Measurements from ENCODE around the gene MAML2.
"Not testable (repeated sequence)": the region's sequence is repeated elsewhere in the genome, so short reads cannot be mapped to it uniquely, and the experiment has no call there.

MAML2 gene

GRCh38 chr11:96288915-96289314 lies 54.1 kb downstream of the MAML2 start:
- DNase-seq, result no peak

DNA sequence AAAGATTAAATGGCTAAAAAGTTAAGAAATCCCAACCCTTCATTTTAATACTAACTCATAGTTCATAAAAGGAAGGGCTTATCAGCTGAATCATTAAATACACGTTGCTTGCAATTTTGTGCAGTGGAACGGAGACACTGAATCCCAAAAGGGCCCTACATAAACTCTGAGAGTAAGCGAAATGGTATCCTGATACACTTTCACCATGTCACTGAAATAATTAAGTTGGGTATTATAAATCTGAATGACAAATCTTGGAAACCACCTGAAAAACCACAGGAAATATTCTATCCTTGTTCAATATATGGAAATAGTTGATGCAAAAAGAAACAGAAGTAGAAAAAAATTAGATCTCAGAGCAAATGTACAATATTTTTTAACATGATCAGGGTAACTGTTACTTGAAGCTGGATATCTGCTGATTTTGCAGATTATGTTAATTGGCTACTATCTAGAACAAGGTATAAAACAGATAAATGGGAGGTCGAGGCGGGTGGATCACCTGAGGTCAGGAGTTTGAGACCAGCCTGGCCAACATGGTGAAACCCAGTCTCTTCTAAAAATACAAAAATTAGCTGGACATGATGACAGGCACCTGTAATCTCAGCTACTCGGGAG lies 55.1 kb downstream of the MAML2 start:
- DNase-seq, result no peak

DNA sequence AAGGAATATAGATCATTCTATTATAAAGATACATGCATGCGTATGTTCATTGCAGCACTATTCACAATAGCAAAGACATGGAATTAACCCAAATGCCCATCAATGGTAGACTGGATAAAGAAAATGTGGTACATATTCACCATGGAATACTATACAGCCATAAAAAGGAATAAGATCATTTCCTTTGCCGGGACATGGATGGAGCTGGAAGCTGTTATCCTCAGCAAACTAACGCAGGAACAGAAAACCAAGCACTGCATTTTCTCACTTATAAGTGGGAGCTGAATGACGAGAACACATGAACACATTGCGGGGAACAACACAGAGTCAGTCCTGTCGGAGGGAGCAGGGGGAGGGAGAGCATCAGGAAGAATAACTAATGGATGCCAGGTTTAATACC lies 57.0 kb downstream of the MAML2 start:
- not testable (repeated sequence) for DNase-seq

- DNase-seq, result no peak
Measured at GRCh38 chr11:96284917-96285316, 58.1 kb downstream of the MAML2 start.

DNA sequence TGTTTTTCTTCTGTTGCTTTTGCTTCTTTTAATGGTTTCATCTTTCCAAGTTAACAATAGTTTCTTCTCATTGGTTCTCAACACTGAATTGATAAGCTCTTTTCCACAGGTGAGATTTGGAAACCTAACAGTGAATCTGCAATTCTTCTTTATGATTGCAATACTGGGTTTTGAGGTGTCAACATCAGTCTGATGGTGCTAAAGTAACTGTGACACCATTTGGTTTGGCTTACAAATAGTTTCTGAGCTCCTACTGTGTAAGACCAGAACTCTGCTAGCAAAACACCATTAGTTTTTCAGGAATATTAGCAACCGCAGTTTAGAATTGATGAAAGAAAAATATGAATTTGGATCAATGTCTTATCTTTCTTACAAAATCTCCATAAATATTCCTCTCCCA lies 58.6 kb downstream of the MAML2 start:
- DNase-seq, result no peak

- no peak for DNase-seq
Measured at GRCh38 chr11:96282625-96283220, 60.3 kb downstream of the MAML2 start.

DNA sequence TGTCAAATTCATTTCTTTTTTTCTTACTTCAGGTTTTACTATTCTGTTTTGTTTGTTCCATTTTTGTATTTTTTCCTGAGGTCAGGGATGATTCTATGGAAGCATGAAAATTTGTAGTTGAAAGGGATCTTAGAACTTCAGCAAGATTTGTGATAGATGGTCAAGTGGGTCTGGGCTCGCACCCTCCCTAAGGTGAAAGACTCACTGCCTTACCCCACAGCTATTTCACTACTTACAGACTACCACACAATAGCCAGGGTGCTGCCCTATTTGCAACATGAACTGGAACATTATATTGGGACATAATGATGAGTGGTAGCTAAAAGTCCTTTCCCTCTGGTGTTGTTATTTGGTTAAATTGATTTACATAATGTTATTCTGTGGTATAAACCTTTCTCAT lies 62.6 kb downstream of the MAML2 start:
- no peak for DNase-seq

GRCh38 chr11:96279896-96280290 lies 63.1 kb downstream of the MAML2 start:
- no peak for DNase-seq

DNA sequence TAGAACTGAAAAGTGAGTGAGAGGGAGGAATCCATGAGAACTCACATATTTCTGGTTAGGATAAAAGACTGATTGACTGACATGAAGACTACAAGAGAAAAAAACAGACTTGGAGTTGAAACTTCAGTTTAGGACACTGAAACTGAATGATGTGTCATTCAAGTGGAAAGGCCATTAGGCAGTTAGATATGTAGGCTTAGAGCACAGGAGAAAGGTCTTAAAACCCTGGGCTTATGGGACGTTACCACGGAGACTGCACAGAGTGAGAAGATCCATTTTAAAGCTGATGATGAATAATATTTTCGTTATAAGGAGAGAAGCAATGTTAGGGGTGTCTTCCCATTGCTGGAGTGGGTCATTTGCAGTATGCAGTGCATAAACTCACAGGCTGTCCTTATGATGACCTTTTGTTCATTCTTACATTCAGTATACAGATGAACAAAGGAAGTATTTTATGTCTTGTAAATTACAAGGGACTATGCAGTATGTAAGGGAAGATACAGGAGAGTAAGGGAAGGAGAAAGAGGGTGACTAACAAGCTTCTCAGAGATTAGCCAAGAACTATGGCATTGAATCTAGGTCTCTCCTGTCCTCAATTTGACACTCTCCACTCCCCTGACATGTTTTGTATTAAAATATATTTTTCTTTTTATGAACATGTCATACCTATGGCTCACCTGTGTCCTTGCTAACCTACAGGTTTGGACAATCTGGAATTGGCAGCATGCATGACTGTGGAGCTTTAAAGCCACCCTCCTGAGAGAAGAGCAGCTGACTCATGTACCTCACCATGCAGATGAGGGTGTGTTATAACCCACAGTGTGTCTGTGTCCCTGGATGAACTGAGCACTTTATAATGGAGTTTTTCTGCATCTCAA lies 63.7 kb downstream of the MAML2 start:
- no peak for DNase-seq

DNA sequence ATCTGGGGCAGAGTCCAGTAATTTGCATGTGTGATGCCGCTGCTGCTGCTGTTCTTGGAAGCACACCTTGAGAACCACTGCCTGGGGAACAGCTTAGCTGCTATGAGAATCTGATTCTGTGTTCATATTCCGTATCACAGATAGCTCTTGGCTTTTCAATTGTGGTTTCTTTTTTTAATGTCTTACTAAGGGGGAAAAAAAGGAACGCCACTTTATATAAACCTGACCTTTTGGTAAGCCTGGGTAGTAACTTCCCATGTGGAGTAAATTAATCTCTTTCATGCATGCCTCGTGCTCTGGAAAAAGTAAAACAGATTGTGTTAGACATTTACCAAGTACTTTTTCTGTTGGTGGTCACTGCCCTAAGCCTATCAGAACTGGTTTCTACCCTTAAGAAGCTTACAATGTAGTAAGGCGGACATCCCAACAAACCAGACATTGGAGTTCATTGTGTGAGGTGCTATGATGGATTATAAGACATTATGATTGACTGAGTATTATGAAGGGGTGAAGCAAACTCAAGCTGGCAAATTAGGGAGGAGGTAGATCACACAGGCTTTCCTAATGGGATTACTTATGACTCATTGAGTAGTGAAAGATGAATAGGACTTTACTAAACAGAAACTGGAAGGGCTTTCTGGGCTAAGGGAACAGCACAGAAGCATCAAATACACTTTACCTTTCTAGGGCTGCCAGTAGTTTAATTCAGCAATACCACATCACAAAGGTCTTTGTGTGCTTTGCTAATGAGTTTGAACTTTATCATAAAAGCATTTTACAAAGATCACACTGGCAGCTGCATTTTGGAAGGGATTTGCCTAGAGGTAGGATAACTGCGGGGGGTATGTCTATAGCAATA lies 64.7 kb downstream of the MAML2 start:
- DNase-seq, result peak; percentile 60

- no peak for DNase-seq
Measured at GRCh38 chr11:96277696-96278038, 65.3 kb downstream of the MAML2 start.

DNA sequence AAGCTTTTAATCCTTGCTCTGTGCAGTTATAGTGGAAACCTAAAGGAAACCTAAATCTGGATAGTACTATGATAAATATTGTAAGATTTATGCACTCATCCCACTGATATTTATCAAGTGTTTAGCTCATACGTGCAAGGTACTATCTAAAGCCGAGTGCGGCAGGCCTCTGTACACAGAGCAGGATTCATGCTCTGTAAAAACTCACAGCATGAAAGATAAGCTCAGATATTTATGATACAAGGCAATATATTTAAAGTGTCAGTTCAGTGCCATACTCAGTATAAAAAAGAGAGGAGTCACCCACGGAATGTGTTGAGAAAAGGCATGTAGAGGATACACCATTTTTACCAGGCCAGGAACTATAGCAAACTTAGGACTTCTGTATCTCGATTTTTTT lies 66.2 kb downstream of the MAML2 start:
- no peak for DNase-seq

DNA sequence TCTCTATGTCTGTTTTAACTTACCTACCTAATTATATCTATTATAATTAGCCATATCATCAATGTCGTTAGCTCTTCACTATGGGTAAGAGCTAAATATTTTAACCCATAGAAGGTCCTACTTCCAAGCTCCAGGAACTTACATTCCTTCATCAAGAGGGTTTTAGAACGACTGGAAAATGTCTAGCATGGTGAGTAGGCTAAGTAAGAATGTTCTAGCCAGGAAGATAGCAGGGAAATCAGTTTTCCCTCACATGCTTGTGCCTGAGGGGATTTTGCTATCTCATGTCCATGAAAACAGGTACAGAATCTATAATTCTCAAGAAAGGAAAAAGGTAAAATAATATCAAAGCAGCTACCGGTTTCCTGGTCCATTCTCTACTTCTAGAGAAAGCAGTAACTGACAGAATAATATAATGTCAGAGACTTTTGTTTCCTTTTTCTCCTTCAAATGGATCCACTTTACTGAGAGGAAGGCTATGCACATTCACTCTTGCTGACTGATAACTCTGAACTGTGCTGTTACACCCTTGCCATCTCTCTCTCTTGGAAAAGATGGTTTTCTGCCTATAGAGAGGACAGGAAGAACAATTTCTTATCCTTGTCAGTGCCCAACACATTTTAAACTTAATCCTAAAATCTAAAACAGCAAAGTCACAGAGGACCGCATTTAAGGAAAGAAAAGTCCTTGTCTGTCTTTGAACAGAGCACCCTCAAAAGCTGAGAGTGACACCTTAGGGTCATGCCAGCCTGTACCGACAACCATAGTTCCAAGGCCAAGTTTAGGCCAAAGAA lies 67.0 kb downstream of the MAML2 start:
- DNase-seq, result no peak

DNA sequence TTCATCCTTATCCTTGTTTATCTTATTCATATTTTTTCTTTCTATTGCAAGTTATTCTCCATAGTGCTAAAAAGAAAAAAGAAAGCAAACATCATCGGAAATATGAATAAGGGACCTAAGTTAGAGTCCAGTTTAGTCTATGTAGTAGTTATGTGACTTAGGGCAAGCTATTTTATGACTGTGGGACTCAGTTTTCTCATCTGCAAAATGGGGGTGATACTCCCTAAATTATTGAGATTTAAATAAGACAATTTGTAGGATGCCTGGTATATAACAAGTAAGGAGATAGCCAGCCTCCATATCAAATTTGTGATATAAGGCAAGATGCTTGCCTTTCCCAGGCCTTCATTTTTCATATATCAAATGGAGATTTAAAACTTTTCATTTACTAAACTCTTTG lies 69.5 kb downstream of the MAML2 start:
- DNase-seq, result no peak

- peak; percentile 42 for DNase-seq
Measured at GRCh38 chr11:96272529-96273222, 70.3 kb downstream of the MAML2 start.

DNA sequence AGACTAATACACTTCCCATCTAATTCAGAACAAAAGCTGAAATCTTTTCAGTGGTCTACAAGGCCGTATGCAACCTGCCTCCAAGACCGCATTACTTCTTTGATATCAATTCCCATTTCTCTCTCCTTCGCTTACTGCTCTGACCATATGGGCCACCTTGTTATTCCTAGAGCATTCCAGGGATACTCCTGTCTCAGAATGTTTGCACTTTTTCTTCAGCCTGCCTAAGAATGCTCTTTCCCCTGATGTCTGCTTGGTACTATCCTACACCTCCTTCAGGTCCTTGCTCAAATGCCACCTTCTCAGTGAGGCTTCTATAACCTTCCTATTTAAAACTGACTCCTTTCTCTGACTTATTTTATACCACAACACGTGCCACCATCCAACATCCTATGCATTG lies 71.2 kb downstream of the MAML2 start:
- no peak for DNase-seq

DNA sequence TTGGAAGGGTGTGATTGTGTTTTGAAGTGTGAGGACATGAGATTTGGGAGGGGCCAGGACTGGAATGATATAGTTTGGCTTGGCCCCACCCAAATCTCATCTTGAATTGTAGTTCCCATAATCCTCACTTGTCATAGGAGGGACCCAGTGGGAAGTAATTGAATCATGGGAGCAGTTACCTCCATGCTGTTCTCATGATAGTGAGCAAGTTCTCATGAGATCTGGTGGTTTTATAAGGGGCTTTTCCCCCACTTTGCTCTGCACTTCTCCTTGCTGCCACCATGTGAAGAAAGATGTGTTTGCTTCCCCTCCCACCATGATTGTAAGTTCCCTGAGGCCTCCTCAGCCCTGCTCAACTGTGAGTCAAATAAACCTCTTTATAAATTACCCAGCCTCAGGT lies 71.6 kb downstream of the MAML2 start:
- DNase-seq, result not testable (repeated sequence)

DNA sequence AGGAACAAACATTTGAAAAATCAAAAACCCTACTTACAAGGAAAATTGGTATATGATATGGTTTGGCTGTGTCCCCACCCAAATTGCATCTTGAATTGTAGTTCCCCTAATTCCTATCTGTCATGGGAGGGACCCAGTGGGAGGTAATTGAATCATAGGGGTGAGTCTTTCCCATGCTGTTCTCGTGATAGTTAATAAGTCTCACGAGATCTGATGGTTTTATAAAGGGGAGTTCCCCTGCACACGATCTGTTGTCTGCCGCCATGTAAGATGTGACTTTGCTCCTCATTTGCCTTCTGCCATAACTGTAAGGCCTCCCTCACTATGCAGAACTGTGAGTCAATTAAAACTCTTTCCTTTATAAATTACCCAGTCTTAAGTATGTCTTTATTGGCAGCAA lies 74.5 kb downstream of the MAML2 start:
- not testable (repeated sequence) for DNase-seq

GRCh38 chr11:96267496-96268032 lies 75.4 kb downstream of the MAML2 start:
- DNase-seq, result no peak

DNA sequence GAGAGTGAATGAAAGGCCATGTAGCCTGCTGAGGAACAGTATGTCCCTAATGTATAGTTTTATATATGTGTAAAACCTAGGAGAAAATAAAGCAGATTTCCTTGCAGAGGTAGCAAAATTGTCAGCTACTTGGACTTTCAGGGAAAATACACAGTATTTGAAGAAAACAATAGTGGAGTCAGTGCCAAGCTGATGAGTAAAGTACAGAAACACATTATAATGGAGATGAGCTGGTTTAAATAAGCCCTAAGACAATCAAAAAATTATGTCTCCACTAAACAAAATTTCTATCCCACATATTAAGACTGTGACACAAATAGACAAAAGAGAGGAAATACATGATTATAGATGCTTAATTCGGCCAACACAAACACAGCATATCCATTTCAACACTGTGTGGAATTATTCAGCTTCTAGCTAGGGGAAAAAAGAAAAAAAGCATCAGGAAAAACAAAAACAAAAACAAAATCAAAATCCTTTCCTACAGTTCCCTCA lies 75.9 kb downstream of the MAML2 start:
- DNase-seq, result no peak

DNA sequence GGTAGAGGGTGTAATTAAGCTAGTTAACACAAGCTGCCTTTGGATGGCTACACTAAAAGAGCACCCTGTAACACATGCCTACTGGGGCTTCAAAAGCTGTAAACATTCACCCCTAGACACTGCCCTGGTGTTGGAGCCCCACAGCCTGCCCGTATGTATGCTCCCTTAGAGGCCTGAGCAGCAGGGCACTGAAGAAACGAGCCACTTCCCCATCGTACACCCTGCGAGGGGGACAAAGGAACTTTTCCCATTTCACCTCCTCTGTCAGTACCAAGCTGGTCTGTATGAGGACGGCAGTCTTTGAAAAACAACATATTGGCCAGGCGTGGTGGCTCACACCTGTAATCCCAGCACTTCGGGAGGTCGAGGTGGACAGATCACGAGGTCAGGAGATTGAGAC lies 77.0 kb downstream of the MAML2 start:
- no peak for DNase-seq
